ENCODE results near the gene ANKFY1.

ANKFY1 gene, protein sequence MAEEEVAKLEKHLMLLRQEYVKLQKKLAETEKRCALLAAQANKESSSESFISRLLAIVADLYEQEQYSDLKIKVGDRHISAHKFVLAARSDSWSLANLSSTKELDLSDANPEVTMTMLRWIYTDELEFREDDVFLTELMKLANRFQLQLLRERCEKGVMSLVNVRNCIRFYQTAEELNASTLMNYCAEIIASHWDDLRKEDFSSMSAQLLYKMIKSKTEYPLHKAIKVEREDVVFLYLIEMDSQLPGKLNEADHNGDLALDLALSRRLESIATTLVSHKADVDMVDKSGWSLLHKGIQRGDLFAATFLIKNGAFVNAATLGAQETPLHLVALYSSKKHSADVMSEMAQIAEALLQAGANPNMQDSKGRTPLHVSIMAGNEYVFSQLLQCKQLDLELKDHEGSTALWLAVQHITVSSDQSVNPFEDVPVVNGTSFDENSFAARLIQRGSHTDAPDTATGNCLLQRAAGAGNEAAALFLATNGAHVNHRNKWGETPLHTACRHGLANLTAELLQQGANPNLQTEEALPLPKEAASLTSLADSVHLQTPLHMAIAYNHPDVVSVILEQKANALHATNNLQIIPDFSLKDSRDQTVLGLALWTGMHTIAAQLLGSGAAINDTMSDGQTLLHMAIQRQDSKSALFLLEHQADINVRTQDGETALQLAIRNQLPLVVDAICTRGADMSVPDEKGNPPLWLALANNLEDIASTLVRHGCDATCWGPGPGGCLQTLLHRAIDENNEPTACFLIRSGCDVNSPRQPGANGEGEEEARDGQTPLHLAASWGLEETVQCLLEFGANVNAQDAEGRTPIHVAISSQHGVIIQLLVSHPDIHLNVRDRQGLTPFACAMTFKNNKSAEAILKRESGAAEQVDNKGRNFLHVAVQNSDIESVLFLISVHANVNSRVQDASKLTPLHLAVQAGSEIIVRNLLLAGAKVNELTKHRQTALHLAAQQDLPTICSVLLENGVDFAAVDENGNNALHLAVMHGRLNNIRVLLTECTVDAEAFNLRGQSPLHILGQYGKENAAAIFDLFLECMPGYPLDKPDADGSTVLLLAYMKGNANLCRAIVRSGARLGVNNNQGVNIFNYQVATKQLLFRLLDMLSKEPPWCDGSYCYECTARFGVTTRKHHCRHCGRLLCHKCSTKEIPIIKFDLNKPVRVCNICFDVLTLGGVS

DNA sequence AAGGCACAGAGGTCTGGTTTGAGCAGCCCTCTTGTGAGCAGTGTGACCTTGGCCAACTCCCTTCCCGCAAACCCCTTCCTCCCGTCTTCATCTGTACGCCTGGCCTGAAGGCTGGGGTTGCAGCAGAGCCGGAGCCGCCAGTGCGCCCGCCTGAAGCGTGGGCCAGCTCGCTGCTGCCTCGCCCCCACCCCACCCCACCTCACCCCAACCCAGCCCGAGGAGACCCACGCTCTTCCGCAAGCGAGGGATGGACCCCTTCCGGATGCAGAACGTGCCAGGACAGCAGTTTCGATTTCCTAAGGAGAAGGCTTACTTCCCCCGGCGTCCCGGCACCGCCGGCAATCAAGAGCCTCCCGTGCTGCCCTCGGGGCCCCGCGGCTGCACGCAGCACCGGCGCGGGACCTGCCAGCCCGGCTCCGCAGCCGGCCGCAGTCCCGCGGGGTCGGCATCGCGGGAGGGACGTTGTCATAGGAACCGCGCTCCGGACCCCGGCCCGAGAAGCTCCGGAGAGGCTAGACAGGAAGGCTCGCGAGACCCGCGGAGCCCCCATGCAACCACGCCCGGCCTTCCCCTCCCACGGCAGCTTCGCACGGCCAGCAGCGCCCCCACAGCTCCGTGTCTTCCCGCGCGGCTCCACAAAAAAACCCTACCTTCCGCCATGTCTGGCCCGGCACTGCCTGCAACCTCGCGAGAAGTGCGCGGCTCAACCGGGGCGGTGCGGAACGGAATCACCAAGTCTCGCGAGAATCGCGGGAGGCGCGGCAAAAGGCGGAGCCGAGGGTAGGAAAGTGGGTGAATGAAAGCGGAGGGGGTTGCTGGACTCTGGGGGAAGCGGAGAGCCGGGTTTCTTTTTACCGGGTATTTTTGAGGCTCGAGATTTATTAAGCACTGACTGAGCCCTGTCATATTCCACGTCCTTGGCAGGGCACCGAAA, at the start of gene ANKFY1:
Gene ANKFY1, minus strand, starts transcription at position 698 of the 934 bp plus-strand sequence. Its CDS starts 38 bp downstream, at position 660.
- peak; percentile 85 for DNase-seq

DNA sequence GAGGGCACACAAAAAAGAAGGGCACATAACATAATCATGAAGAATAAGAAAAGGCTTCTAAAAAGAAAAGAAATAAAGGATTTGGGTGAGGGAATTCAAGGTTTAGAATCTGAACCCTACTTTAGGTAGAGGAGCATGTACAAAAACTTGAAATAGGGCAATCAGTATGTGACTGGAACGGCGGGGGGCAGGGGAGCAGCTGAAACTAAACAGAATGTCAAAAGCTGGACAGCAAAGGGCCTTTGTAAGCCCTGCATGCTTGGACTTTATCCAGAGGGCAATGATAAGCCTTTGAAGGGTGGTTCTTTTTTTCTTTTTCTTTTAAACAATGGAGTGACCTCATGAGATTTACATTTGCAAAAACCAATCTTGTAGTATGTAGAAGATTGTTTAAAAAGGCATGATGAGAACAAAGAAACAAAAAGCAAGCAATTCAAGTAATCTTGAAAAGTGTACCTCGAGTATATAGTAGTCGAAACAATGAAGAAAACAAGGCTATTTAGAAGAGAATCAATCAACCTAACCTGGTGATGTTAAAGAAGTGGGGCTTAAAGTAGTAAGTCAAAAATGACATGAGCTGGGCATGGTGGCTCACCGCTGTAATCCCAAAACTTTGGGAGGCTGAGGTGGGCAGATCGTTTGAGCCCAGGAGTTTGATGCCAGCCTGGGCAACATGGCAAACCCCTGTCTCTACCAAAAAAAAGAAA, 46.7 kb upstream of the ANKFY1 start:
- DNase-seq = no peak

DNA sequence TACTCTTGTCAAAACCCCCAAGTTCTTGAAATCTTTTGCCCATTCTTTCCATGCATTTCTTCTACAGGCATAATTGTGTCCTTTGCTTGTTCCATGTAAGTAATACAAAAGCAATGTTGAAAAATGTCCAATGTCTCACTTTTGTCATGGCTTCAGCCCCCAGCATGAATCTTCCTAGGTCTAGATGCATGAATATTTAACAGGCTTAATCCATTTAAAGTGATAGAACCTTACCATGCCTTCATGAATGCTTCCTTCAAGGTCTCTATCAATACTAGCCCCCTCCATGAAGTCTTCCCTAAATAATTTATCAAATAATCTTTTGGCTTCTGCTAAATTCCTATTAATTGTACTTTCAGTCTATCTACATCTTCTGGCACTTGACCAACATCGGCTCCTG, 46.1 kb upstream of the ANKFY1 start:
- no peak for DNase-seq

DNA sequence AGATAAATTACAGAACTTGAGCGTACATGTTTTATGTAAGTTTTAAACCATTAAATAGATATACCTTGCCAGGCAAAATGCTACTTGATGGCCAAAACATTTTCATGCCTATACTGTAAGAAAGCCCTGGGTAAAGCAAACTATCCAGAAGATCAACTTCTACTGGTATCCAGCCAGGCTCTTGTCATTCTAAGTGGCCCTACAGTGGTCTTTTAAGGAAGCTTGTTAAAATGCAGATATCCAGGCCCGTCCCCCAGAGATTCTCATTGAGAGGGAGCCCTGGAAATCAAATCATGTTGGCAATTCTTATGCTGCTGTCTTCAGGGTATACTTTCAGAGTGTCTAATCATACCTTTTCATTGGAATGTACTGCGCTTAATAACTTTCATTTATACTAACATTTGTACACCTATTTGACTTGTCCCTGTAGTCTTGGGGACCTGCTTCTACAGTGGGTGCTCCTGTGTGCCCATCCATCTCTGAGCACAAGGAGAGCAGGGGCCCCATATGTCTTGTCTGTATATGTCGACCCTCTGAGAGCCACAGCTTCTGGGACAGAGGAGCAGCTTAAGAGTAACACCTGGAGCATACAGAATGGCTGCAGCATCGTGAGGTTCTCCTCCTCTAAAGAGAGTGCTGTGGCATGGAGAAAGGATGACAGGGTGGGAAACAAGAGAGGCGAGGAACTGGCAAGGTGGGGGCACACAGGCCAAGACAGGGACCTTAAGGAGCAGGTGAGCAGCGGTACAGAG, 43.6 kb upstream of the ANKFY1 start:
- DNase-seq = no peak

DNA sequence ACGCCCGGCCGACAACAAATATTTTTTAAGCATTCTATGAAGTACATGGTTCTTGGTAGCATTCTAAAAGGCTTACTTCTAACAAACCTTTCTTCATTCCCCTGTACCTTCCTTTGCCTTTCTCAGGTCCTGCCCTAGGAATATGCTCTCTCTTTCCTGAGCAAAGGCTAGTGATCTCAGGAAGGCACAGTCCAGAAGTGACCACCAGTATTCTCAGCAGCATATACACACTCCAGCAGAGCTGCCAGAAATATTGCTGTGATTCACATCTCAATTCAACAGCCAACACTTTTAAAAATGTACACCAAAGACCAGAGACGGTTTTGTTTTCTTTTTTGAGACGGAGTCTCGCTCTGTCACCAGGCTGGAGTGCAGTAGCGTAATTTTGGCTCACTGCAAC, 41.4 kb upstream of the ANKFY1 start:
- DNase-seq = no peak

DNA sequence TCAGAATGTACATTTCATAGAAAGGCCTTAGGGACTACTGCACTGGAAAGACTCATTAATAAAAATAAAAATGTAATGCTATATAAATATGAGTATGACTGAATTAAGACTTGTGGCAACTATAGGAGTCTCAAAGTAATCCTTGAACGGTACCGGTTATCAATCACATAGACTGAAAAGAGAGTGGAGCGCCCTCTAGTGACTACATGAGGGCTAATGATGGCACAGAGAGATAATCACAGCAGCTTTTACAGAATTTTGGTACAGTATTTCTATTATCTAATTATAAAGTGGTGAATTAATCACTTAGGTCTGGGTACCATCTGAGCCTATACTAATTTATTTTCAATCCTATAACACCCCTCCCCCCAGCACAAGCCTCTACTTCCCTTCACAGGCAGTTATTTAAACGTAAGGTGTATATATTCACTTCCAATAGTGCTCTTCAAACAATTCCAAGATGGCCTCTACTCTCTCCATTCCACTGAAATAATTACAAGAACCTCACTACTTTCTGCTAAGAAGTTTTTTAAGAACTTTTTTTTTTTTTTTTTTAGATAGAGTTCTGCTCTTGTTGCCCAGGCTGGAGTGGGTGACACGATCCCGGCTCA, 40.7 kb upstream of the ANKFY1 start:
- DNase-seq = no peak

DNA sequence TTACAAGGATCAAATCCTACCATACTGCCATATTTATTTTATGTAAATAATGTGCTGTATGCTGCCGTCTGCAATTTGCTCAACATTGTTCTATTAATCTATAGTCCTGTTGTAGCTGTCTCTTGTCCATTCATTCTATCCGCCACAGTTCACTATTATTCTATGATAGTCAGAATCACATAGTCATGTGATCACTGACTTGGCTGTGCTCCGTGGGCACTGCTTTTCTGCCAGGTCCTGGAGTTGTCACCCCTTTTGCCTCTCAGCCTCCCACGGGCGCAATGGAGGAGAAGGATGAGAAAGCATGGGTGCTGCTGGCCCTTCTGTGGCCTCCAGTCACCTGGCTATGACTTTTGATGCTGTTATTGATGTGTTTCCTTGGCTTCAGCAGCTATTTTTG, 37.3 kb upstream of the ANKFY1 start:
- no peak for DNase-seq

DNA sequence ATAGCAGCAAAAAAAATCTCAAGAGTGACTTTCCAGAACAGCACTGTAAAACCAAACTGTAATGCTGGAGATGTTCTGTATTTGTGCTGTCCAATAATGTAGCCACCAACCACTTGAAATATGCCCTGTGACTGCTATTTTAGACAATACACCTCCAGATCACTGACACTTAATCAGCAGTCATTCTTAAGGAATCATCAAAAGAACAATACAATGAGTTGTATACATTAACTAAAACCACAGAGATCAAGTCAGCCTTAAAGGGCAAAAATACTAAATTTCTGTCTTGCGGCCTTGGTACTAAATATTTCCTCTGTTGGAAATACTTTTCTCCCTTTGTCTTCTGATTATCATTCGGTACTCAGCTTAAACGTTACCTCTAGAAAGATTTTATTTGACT, 33.6 kb upstream of the ANKFY1 start:
- no peak for DNase-seq

DNA sequence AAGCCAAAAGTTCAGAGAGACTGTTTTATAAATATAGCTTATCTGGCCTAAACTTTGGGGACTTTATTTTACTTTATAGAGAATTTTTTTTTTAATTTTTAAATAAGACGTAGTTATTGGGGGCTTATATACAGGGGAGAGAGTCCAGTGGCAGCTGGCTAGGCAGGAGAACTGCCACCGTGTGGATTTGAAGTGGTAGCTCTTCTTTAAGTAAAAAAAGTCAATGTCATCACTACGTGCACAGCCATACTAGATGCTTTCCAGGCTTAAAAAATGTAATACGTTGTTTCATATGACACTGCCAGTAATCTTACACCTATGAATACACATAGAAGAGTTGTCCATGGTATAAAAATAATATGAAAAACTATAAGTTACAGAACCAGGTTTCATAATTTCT, 31.9 kb upstream of the ANKFY1 start:
- DNase-seq = no peak

DNA sequence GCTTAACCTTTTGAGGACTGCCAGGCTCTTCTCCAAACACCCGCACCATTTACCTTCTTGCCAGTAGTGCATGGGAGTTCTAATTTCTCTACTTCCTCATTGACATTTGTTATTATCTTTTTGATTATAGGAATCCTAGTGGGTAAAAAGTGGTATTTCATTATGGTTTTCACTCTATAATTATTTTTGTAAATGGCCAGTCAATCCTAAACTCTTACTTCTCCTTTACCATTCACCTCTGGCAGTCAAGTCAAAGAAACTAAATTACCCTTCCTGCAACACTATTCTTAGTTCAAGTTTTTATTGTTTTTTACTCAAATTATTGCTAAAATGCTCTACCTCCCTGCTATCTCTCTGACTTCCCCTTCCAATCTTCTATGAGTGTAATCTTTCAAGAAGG, 29.8 kb upstream of the ANKFY1 start:
- DNase-seq = no peak

DNA sequence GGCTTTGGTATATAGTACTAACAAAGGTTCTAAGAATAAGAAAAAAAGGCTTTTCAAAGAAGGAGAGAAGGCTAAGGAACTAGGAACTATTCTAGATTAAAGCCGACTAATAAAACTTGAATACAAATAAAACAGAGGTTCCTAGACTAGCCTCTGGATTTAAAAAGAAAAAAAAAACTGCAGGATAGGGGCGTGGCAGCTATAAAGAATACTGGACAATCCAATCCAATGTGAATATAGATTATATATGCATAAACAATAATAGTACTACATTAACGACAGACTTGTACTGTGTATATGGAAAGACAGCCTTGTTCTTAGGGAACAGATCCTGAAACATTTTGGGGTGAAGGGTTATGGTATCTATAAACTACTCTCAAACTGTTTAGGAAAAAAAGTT, 23.9 kb upstream of the ANKFY1 start:
- DNase-seq = no peak

DNA sequence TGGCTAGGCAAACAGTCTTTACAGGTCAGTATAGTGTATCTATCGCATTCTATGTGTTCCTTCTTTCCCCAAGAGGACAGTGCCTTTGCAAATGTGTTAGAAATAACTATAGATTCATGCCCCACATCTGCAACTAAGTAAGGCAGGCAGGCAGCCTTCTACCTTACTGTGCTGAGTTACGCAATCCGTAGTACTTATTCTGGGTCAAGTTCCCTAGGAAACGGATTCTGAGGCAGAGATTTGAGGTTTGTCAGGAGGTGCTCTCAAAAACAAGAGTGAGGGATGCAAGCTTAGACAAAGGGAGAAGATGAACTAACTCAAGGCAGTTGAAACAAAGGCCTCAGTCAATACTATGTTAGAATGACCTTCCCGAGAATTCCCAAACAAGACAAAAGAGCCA, 12.7 kb upstream of the ANKFY1 start:
- no peak for DNase-seq

DNA sequence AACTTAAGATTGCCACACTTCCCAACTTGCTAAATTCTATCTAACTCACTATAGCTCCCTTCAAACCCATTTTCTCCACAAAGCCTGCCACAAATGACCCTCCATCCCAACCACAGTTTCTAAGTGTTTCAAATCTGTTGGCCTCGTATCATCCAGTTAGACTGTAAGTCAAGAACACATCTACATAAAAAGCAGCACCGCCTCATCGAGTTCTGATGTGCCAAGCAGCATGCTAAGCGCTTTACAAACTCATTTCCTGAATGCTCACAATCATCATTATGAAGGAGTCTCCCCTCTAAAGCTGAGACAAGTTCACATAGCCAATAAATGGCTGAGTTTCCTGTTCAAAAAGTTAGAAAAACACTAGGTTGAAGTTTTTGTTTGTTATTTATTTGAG, 9.2 kb upstream of the ANKFY1 start:
- no peak for DNase-seq

DNA sequence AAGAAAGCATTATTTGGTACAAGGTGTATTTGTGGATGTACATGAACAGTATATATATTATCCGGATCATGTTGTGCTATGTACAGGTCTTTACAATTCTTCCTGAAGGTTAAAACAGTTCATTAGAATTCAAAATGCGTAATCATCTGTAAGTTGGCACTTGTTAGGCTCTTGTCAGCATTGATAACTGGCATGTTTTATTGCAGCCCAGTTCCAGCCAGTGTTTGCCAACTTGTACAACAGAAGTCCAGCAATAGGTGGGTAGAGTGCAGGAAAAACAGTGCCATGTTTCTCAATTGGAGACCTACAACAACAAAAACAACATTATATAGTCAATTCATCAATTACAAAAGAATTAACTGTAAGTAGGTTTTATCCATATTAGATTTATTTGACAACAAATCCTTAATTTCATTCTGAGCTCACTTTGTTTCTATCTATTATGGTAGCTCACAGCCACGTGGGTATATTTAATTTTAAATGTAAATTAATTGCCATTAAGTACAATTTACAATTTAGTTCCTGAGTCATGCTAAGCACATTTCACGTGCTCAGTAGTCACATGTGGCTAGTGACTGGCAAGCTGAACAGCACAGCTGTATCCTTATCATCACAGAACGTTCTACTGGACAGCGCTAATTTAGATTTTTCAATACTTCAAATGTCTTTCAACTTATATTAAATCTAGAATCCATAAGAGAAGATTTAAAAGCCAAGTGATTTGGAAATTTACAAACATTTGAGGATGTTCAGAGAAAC, 8.6 kb upstream of the ANKFY1 start:
- DNase-seq = no peak

DNA sequence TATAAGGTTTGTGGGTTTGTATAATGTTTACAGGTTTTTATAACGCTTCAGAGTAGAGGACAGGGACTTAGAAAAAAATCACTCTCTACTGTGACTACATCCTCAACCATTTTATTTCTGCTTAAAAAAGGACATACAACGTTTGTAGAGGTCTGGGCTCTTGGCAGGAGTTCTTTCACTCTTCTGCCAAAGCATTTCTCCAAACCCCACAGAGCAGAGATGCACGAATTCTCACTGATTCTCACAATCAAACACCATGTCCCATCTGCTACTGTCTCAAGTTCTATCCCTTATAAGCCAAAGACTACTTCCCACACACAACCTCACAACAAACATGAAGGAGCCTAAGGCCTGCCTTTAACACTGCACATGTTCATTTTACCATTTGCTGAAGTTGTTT, 7.0 kb upstream of the ANKFY1 start:
- no peak for DNase-seq

DNA sequence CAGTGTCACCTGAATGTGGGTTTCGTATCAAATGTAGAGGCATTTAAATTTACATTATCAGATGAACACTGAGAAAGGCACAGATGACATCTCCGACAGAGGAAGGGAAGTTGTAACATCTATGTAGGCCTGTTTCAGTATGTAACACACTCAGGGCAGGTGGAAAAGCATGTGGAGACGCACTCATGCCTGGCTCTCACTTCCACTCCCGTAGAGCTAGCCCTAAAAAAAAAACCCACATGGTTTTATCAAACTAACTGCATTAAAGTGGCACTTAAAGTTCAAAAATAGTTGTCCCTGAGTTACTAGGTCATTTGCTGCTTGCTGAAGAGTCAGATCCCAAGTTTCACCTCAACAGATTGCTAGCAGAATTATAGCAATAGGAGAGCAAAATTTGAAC, 6.1 kb upstream of the ANKFY1 start:
- DNase-seq = no peak

DNA sequence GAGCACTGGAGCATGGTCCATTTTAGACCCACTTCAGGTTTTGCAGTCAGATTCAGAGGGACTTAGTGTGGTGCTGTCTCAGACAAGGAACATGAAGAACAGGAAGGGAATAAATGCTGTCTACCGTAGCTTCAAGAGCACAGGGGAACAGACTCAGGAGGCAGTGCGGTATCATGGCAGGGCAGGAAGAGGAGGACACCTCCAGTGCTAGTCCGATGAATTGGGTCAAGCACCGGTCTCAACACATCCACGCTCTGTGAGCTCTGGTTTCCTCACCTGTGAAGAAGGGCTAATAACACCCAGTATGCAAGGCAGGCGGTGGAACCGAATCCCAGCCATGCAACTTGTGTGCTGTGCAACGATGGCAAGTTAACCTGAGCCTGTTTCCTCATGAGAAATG, 3.6 kb upstream of the ANKFY1 start:
- DNase-seq = no peak

DNA sequence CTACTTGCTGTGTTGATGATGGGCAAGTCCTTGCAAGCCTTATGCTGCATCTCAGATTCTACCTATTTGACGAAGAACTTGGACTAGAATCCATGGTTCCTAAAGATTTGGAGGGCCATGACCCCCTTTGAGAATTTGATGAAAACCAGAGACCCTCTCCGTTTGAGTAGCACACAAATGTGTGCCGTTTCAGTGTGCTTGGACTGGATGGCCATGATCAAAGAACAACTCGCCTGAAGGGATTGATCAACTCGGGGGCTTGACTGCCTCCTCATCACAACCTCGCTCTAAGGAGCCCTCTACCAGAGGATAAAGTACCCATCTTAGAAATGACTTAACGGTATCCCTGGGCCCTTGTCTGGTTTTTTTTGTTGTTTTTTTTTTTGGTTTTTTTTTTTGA, 2.8 kb upstream of the ANKFY1 start:
- no peak for DNase-seq

DNA sequence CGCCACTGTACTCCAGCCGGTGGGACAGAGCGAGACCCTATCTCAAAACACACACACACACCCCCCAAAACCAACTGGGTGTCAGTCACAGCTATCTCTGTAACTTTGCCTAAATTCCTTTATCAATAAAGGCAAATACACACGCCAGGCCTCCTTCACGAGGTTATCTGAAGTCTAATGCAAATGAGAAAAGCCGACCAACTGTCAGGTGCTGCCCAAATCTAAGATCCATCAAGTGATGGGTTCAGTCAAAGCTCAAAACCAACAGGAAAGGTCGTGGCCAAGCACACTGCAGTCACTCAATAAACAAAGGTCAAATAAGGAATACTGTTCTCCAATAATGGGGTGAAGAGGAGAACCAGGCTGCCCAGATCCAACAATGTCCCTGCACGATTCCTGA, 1.1 kb downstream of the ANKFY1 start:
- DNase-seq = no peak

DNA sequence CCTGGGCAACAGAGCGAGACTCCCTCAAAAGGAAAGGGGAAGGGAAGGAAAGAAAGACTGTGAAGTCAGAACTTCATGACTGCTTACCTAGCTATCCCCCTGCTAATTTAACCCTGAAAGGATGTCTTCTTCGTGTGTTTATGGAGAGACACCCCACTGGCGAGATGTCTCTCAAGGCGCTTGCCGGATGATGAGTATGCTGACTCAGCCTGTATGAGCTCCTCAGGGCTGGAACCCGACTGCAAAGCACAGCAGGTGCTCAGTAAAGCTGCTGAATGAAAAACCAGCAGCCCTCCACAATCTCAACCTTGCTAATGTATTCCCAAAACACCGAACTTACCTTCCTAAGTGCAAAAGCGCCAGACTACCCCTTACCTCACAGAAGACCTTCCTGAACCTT, 2.3 kb downstream of the ANKFY1 start:
- DNase-seq = no peak

Measured in GDM1 (cell line).